GM19025 (cell line): ENCODE data around the gene TOP3B.

ENCODE experiments used
- ATAC-seq: cut with Tn5 transposase; IDR thresholded peaks from one replicate; pipeline ENCODE4 v1.9.1; 2021; ENCODE audit warnings: mild to moderate bottlenecking, low read depth, moderate library complexity; ENCODE audit not compliant: unreplicated experiment

TOP3B gene

DNA sequence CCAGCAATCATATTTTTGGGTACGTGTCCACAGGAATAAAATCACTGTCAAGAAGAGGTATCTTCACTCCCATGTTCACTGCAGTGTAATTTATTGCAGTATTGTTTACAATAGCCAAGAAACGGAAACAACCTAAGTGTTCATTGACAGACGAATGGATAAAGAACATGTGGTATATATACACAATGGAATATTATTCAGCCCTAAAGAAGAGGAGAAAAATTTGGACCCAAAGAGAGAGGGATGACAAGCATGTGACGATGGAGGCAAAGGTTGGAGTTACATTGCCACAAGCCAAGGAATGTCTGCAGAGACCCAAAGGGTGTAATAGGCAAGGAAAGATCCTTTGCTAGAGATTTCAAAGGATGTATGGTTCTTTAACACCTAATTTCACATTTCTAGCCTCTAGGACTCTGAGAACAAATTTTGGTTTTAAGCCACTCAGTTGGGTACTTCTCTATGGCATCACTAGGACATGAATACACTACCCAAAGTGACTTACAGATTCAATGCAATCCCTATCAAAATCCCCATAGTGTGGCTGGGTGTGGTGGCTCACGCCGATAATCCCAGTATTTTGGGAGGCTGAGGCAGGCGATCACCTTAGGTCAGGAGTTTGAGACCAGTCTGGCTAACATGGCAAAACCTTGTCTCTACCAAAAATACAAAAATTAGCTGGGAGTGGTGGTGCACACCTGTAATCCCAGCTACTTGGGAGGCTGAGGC lies 31.1 kb upstream of the TOP3B start:
- ATAC-seq, result no peak

DNA sequence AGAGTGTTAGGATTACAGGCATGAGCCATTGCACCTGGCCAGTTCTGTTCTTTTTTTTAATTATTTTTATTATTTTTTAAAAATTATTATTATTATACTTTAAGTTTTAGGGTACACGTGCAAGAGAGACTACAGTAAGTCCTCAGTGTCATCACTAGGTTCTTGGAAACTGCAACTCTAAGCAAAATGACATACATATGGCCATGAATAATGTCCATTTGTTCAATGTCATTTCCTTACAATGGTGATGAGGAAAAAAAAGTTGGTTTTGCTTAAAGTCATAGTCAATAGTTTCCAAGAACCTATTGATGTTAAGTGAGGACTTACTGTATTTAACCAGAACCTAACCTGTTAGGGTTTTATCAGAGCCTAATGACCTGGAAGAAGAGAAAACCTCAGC lies 29.4 kb upstream of the TOP3B start:
- no peak for ATAC-seq

DNA sequence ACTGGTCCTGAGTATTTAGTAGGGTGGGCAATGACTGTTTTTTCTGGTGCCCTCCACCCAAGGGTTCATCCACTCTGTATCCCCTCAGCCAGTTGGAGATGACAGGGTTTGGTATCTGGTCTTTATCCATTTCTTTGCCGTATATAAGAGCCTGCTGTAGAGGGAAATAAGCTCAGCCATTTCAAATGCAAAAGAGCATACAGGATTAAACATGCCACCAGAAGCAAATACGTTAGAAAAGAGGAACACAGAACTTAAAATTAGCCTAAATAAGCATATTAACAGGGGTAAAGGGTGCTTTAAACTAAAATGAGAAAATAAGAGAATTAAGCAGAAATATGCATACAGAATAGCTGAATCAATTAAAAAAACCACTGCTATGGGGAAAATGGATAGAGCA lies 27.8 kb upstream of the TOP3B start:
- no peak for ATAC-seq

DNA sequence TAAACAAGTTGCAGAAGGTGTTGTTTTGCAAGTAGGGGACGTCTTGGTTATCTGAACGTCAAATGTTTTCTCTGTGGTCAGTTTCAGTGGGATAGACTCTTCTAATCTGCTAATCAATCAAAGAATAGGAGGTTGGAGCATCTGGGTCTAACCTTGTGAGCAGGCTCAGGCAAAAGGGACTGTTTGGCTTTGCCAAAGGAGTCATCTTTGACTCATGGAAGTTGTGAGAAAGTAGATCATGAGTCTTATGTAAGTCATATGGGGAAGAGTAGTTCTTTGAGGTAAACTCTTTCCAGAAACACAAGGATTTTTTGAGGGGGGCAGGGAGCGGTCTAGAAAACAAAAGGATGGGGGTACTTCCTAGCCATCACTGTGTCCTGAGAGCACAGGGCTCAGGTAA lies 27.1 kb upstream of the TOP3B start:
- ATAC-seq, result no peak

DNA sequence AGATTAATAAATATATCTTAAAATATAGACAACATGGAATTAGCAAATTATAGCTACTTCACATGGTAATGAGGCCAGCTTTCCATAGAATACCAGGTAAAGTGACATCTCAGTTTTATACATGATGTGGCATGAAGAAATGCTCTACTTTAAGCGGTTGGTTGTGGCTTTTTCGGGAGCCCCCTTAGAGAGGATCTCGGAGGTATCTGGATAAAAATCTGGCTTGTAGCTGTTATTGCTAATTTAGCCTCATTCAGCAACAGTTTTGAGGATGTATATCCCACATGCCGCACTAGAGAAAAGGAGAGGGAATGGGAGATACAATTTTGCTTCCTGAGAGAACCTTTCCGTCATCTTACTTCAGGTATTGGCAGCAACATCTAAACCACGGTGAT lies 24.0 kb upstream of the TOP3B start:
- no peak for ATAC-seq

DNA sequence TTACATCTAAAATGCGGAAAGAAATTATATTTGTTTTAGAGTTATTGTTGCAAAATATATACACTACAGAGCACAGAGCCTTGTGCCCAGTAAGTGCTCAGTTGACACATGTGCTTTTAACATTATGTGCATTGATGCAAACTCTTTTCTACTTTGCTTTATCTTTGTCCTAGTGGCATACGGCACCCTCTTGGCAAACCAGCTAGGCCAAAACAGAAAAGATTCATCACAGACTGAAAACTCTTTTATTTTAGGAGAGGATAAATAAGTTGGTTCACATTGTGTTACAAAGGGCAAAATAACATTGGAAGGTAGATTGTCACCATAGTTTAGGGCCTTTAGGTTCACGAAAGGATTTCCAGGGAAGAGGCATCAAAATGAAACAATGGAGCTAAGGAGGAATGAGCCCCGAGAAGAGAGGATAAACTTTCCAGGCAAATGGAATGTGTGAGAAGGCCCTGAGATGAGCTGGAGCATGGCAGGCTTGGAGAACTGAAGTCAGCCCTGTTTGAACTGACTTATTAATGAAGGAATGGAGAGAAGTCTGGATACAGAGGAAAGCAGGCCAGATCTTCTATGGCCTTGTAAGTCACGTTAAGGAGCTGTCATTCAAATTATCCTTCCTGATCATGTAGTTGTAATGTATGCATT lies 23.5 kb upstream of the TOP3B start:
- no peak for ATAC-seq

DNA sequence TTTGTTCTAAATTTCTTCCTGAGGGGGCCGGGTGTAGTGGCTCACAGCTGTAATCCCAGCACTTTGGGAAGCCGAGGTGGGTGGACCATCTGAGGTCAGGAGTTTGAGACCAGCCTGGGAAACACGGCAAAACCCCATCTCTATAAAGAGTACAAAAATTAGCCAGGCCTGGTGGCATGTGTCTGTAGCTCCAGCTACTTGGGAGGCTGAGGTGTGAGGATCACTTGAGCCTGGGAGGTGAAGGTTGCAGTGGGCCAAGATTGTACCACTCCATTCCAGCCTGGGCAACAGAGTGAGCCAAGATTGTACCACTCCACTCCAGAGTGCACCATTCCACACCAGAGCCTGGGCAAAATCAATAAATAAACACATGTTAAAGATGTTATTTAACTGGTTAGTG lies 20.6 kb upstream of the TOP3B start:
- ATAC-seq, result no peak

DNA sequence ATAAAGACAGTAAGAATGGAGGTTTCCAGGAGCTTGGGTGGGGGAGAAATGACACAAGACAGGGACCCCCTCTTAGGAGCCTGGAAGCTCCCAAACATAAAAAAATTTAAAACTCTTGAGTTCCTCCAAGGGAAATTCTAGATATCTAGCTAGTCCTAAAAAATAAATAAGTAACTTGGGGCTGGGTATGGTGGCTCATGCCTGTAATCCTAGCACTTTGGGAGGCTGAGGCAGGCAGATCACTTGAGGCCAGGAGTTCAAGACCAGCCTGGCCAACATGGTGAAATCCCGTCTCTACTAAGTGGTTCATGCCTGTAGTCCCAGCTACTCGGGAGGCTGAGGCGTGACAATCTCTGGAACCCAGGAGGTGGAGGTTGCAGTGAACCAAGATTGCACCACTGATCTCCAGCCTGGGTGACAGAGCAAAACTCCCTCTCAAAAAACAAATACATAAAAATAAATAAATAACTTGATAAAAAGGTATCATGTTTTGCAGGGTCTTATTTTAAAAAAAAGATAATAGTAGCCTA lies 20.0 kb upstream of the TOP3B start:
- ATAC-seq, result no peak

DNA sequence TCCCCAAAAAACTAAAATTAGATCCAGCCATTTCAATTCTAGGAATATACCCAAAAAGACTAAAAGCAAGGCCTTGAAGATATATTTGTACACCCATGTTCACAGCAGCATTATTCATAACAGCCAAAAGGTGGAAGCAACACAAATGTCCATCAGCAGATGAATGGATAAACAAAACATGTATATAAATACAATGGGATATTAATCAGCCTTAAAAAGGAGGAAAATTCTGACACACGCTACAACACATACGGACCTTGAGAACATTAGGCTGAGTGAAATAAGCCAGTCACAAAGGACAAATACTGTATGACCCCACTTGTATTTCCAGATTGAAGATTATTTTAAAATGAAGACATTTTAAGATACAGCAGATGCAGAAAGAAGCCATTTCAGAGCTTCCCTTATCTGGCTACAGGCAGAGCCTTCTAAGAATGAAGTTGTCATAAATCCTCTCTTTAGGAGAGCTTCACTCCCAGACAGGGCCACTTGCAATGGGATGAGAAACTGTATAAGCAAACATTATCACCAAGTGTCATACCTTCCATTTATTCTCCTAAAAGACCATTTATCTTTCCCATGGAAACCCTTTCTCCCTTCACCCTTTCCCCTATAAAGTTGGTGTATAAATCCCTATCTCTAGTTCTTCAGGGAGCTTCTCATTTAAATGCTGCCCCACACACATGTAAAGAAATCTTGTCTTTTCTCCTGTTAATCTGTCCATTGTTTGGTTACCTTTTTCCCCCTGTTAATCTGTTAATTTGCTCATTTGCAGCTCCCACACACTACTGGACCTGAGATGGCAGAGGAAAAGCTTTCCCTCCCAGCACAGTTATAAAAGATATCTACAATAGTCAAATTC lies 19.3 kb upstream of the TOP3B start:
- no peak for ATAC-seq

DNA sequence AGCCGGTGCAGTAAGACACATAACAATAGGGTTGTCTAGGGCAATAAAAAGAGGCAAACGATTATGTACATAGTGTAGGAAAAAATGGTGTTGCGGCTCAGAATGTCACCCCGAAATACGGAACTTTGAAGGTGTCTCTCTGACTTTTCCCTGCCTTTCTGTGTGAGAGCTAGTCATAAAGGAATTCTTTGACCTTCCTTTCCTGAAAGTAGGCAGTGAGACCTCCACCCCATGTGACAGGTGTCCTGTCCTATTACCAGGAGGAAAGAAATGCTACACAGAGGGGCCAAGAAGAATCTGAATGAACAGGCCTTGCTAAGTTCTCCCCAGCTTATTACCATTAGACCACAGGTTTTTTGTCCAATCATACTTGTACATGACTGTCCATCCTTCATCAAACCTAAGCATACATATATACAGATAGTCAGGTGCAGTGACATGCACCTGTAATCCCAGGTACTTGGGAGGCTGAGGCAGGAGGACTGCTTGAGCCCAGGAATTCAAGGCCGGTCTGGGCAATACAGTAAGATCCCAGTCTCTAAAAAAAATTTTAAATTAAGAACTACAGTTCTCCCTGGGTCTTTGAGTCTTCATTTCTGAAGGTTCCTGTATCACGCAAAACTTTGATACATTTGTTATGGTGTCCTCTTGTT lies 16.1 kb upstream of the TOP3B start:
- ATAC-seq, result no peak

DNA sequence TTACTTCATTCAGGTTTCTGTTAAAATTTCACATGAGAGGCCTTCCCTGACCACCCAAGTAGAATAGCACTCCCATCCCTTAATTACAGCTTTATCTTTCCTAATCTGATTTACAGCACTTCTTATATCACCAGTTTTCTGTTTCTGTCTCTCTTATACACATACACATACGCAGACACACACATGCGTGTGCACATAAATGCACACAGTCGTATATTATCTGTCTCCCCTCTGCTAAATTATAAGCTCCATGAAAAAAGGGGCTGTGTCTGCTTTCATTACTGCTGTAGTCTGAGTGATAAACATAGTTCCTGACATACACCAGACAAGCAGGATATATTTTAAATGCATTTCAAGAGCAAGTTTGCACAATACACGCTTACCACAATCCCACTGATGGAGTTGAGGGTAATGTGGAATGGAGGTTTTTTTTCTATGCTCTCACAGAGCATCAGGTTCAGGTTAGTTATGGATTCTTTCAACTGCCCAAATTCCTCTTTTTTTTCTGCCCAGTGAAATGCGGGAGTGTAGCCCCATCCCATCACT lies 13.7 kb upstream of the TOP3B start:
- ATAC-seq, result no peak

DNA sequence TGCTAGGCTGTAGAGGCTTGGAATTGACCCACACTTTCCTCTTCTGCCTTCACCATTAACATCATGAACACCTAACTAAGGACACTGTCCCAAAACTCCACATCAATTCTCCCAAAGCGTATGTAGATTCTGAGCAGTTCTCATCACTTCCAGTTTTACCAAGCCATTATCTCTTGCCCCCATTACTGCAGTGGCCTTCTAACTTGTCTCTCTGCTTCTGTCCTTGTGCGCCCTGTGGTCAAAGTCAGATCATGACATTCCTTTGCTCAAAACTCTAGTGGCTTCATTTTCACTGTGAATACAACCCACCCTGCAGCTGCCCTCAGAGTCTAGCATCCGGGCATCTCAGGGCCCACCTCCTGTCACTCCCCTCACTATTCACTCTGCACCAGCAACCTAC lies 13.1 kb upstream of the TOP3B start:
- no peak for ATAC-seq

DNA sequence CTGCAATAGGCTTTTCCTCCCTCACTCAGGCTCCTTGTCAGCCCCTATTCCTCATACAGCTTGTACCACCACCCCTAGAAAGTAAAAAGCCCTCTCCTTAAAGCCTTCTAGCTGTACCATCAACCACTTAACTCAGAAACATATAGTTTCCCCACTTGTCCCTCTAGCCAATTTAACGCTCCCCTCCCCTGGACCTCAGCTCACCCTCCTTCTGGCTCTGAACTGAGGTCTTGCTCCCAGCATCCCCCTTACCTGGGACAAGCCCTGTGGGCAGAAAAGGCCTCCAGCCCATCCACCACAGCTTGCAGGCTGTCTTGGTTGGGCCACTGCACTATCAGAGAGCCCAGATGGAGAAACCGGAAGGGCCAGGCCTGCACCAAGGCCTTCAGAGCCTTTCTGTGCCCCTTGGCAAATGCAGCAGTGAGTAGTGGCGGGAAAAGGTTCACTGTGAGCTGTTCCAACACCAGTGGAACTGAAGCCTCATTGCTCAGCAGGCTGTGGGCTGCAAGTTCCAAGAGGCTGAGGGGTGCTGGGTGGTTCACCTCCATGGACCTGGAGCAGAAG lies 12.4 kb upstream of the TOP3B start:
- no peak for ATAC-seq

DNA sequence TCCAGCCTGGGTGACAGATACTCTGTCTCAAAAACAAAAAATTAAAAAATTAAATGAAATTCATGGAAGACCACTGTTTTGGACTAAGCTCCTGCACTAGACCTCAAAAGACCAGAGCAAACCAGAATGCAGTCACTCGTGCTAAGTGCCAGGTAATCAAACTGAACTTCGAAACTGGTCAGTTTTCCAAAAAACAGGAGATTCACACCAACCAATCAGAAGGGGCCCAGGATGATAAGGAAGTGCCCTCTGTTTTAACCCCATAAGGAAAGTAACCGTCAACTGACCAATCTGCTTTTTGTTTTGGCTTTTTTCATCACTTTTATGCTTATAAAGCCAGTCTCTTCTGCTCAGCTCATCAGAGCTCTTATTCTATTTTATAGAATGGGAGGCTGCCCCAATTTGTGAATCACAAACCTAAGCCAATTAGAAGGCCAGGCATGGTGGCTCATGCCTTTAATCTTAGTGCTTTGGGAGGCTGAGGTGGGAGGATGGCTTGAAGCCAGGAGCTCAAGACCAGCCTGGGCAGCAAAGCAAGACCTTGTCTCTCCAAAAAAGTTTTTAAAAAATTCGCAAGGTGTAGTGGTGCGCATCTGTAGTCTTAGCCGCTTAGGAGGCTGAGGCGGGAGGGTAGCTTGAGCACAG lies 10.1 kb upstream of the TOP3B start:
- no peak for ATAC-seq

DNA sequence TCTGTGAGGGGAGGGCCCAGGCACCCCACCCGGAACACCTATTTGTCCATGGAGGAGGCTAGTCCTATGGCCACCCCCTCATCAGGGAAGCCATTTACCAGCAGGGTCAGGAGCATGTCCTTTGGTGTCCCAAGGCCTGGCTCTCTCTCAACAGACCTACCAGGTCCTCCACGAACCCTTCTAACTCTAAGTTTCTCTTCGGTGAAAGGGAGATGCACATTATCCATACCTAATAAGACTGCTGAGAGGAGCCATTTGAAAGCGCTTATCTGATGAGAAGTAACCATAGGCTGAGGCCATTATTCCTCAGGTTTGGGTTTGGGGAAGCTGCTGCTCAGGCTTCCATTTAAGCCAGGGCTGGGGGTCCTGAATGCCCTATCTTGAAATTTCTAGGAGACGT lies 9.2 kb upstream of the TOP3B start:
- ATAC-seq, result no peak

DNA sequence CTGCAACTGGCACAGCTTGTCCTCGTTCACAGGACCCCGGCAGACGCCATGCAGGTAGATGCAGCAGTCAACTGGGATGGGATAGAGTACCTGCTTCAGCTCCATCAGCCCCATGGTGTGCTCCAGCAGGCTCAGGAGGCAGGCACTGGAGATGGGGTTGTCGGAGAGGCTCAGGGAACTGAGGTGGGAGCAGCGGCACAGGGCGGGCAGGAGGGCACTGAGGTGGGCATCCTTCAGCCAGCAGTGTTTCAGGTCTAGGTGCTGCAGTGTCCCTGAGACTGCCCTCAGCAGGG lies 8.7 kb upstream of the TOP3B start:
- no peak for ATAC-seq

DNA sequence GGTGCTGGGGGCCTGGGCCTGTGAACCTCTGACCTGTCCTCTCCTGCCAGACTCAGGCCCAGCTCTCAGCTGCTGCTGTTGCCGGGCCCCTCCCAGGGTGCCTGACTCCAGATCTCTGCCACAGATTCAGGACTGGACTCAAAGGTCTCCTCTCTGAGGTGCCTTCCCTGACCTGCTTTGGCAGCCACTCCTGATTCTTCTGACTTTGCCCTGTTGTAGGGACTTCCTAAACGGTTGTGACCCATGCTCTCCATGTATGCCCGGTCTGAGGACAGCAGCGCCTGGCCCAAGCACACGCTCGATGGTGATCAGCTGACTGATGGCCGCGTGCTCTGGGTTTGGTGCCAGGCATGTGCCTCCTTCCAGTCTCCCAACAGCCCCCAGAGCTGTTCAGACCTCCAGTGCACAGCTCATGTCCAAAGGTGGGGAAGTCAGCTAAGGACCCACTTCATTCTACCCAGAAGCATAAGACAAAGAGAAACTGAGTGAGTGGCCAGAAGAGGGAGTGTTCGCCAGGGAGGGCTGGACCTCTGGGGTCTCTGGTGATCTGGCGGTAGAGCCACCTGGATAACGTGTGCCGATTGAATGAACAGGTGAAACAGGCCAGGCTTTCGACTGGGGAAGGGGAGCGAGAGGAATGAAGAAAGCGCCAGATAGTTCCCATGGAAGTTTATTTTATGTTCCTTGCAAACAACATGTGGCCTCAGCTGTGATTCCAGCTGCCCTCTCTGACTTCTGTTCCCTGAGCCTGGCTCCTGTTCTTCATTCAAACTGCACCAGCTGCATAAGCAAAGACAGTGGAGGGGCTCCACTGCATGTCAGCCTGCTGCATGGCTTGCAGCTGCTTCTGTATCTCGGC lies 8.1 kb upstream of the TOP3B start:
- ATAC-seq, result no peak

DNA sequence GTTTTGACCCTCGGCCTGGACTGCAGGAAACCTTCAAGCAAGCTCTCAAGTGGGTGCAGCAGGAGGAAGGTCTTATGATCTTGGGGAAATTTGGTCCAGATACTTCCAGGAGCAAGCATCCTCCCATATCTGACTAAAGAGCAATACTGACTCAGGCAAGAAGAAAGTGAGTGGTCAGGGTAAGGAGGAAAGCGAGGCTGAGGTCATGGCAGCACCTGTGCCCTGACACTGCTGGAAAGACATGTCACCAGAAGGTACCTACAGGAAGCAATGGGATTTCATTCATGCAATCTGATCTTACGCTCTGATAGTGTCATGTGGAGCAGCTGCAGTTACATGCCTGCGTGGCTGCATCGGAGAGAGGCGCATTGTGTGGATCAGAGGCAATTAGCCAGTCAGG lies 6.5 kb upstream of the TOP3B start:
- ATAC-seq, result no peak

DNA sequence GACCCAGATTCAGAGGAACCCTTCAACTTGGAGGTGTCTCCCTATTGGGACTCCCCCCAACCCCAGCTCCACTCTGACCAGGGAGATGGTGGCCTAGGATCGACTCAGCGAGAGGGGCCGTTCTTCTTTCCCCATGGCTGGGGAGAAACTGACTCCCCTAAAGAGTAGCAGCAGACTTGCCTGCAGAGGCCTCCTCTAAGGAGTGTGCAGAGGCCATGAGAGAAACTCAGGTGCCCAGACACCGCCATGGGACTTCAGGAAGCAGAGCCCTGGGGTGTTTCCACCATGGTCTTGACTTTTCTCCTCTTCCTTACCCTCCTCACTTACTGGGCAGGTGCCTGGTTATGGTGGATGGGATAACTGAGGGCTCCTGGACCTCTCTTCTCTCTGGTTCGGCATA lies 2.6 kb upstream of the TOP3B start:
- no peak for ATAC-seq
